WERI-Rb-1 (cell line): ENCODE data around the gene SERPINB5.

ENCODE experiments used
- DNase-seq: peaks from one replicate; pipeline ENCODE4 v3.0.0-alpha.2; 2020
- H3K27ac ChIP-seq: fragments of 250-450 bp; sonication (Bioruptor Pico); 2 replicates; pipeline ENCODE4 v1.5.1; 2020; ENCODE audit warnings: mild to moderate bottlenecking, moderate library complexity
- H3K27me3 ChIP-seq: fragments of 250-450 bp; sonication (Bioruptor Pico); 2 replicates; pipeline ENCODE4 v1.5.1; 2021; ENCODE audit warnings: mild to moderate bottlenecking, low read depth, moderate library complexity; ENCODE audit not compliant: insufficient read depth, severe bottlenecking
- H3K36me3 ChIP-seq: fragments of 250-450 bp; sonication (Bioruptor Pico); 2 replicates; pipeline ENCODE4 v1.5.1; 2020; ENCODE audit warnings: mild to moderate bottlenecking, moderate library complexity
- H3K4me3 ChIP-seq: 2 replicates; pipeline ENCODE4 v1.5.1; 2011; ENCODE audit warnings: low read depth, mild to moderate bottlenecking, control low read depth, low read length
- H3K9me3 ChIP-seq: fragments of 250-450 bp; sonication (Bioruptor Pico); 2 replicates; pipeline ENCODE4 v1.5.1; 2021; ENCODE audit warnings: mild to moderate bottlenecking, moderate library complexity; ENCODE audit not compliant: severe bottlenecking
- TF ChIP-seq, protein P1 (sequence below): IDR thresholded peaks from 2 replicates; pipeline ENCODE4 v1.5.1; 2011; ENCODE audit warnings: low read depth, mild to moderate bottlenecking, control low read depth, inconsistent platforms, low read length

Gene SERPINB5

DNA sequence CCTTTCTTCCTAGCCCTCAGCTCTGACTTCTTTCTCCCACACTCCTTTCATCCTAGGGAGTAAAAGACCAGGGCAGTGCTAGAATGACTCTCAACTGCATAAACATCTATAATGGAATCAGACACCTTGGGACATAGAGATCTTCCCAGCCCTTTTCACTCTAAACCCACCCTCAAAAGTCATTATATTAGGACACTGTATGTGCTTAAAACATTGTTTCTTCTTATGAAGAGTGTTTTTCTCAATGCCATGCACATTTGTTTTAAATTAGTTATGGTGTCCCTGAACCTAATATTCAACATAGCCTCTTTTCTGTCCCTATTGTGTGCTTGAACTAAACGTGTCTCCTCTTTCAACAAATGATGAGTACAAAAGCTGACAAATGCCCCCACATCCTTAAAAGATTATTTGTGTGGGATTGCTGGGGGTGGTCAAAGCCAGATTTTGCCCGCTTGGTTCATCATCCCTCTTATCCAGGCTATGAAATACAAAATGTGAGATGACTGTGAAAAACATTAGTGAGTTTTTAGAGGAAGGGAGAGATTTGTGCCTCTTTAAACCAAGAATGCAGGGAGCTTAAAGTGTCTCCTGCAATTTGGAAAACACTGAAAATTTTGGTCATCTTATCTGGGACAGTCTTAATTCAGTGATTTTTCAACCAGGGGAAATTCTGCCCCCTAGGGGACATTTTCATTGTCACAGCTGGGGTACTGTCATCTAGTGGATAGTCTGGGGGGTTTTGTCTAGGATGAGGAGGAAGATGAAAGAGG is 29.0 kb downstream of the SERPINB5 start:
- Histone ChIP-seq H3K9me3 (no peaks in the 10 kb centered on the region), H3K36me3 (no peaks in the 10 kb centered on the region), H3K27ac (no peak overlapping the region), H3K27me3 (no peaks in the 10 kb centered on the region), H3K4me3 (no peak overlapping the region)
- TF ChIP-seq, protein P1, sequence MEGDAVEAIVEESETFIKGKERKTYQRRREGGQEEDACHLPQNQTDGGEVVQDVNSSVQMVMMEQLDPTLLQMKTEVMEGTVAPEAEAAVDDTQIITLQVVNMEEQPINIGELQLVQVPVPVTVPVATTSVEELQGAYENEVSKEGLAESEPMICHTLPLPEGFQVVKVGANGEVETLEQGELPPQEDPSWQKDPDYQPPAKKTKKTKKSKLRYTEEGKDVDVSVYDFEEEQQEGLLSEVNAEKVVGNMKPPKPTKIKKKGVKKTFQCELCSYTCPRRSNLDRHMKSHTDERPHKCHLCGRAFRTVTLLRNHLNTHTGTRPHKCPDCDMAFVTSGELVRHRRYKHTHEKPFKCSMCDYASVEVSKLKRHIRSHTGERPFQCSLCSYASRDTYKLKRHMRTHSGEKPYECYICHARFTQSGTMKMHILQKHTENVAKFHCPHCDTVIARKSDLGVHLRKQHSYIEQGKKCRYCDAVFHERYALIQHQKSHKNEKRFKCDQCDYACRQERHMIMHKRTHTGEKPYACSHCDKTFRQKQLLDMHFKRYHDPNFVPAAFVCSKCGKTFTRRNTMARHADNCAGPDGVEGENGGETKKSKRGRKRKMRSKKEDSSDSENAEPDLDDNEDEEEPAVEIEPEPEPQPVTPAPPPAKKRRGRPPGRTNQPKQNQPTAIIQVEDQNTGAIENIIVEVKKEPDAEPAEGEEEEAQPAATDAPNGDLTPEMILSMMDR, result peak; percentile 55; the same call in 1 of the 2 replicates
- DNase-seq, result peak; percentile 45

DNA sequence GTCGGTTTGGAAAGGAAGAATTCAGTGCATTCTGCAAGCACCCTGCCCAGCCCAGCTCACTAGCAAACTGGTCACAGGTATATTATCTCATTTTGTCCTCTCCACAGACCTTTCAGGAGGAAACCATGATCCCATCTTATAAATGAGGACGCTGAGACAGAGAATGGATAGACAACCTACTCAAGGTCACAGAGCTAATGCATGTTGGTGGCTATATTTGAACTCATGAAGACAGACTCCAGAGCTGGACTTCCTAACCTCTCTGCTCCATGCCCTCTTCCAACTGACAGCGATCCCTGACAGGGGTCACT is 29.5 kb downstream of the SERPINB5 start:
- DNase-seq, result no peak
- Histone ChIP-seq H3K27me3 (no peaks in the 10 kb centered on the region), H3K9me3 (no peaks in the 10 kb centered on the region), H3K27ac (no peak overlapping the region), H3K36me3 (no peaks in the 10 kb centered on the region), H3K4me3 (no peak overlapping the region)
- TF ChIP-seq, protein P1, result no peak

DNA sequence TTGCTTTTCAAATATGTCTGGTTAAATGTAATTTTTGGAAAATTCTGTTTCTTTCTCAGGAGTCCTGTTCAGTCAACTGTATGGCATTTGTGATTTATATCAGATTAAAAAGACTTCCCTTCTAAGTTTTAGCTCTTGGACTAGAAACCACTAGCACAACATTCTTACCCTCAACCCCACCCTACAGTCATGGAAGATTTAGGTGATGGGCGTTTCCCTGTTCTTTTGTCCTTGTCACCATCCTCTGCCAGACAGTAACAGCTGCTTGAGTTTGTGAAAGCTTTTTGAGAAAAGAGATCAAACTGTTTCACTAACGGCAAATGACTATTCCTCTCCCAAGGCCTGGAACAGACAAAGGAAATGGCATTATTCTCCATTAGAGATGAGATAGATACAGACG is 31.8 kb downstream of the SERPINB5 start:
- H3K36me3 ChIP-seq, result no peaks in the 10 kb centered on the region
- no peak overlapping the region for H3K4me3 ChIP-seq
- DNase-seq, result no peak
- H3K9me3 ChIP-seq, result no peaks in the 10 kb centered on the region
- H3K27ac ChIP-seq, result no peak overlapping the region
- no peaks in the 10 kb centered on the region for H3K27me3 ChIP-seq
- TF ChIP-seq, protein P1, result no peak

DNA sequence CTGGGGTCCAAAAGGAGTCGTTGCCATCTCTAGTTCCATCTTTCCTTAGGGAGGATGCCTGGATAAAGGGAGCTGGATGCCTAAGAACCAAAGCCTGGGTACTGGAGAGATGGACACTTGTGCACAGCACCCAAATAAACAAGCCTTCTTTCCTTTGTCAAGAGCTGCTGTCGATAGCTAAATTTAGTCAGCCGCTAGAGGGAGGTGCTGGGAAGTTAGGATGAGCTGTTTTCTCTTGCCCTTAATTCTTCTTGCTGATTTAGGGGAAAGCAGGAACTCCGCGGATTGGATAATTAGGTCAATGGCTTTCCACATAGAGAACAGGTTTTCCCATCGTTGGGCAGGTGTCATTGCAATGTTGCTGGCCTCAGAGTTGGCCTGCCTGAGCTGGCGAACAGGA is 34.5 kb downstream of the SERPINB5 start:
- H3K27ac ChIP-seq, result no peak overlapping the region
- no peak overlapping the region for H3K4me3 ChIP-seq
- peak; percentile 60 for DNase-seq
- TF ChIP-seq, protein P1, result peak; percentile 45
- no peaks in the 10 kb centered on the region for H3K27me3 ChIP-seq
- no peaks in the 10 kb centered on the region for H3K9me3 ChIP-seq
- H3K36me3 ChIP-seq, result no peaks in the 10 kb centered on the region

DNA sequence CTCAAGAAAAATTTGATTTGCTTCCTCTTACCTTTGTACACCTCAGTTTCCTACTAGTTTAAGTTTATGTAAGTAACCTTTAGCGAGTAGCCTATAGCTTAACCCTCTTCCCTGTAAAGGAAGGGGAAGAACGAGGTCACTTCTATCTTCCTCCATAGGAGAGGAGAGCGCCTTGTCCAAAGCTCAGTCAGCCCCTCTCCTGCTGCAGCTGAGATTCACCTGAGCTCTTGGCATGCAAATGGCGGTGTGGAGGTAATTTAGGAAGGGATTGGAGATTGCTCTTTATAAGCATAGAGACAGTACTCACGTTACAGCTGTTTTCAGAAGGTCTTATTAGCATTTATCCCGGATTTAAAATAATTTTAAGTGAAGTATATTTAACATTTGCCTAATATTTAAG is 37.6 kb downstream of the SERPINB5 start:
- Histone ChIP-seq H3K27me3 (no peaks in the 10 kb centered on the region), H3K27ac (no peak overlapping the region), H3K36me3 (no peaks in the 10 kb centered on the region), H3K4me3 (no peak overlapping the region), H3K9me3 (no peaks in the 10 kb centered on the region)
- TF ChIP-seq, protein P1, result no peak
- no peak for DNase-seq
